ENCODE results near the gene SPN. TPM values are rescaled to one million over a fixed set of nuclear protein-coding genes. Genes with fewer than 3 reads are reported as not detected.

Gene SPN
- total RNA-seq, 2 experiments from 2014 or later: 110 to 119 TPM

DNA sequence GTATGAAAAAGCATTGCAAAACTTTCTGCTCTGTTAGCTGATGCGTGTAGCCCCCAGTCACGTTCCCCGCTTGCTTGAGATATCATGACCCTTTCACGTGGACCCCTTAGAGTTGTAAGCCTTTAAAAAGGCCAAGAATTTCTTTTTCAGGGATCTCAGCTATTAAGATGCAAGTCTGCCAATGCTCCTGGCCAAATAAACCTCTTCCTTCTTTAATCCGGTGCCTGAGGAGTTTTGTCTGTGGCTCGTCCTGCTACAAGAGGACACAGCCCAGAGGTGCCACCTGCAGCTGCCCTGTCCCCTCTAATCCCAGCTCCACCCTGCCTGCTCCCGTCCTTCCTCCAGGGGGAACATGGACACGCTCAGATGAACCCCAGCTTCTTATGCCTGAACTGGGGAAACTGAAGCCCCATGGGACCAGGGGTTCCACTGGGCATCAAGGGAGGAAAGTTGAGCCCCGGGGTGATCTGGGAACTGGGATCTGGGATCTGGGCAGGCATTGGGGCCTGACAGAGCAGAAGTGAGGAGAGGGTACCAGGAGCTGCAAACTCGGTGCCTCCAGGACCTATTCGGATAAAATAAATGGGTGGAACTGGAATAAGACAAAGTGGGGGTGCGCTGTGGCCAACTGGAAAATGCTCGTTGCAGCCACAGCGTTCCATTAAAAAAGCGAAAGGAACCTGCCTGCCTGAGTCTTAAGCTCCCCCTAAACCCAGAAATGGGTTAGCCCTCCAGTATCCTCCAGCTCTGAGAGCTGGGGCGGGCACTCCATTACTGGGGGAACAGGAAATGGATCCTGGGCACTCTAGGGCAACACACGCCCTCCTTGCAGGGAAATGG lies 35.7 kb downstream of the SPN start:
- Mint-ChIP-seq H3K4me1 (ENCODE audit: low read depth) (peaks cover 29% of the 10 kb centered on the region), H3K27me3 (no peaks in the 10 kb centered on the region), H3K4me3 (no peak overlapping the region), H3K27ac (no peak overlapping the region), H3K9me3 (no peaks in the 10 kb centered on the region), H3K36me3 (ENCODE audit: low read depth) (no peaks in the 10 kb centered on the region)
- ATAC-seq: no peak
- CTCF ChIA-PET: interaction anchor here (0.8 to 5.5 kb wide), 20 partner anchors 7 to 357 kb away, joined by 3 to 51 read pairs (median 10); partner anchors contain the start of genes KIF22 and TLCD3B
- intact Hi-C loops (cut with micrococcal nuclease): no loop called here
- TF ChIP-seq, protein P1, sequence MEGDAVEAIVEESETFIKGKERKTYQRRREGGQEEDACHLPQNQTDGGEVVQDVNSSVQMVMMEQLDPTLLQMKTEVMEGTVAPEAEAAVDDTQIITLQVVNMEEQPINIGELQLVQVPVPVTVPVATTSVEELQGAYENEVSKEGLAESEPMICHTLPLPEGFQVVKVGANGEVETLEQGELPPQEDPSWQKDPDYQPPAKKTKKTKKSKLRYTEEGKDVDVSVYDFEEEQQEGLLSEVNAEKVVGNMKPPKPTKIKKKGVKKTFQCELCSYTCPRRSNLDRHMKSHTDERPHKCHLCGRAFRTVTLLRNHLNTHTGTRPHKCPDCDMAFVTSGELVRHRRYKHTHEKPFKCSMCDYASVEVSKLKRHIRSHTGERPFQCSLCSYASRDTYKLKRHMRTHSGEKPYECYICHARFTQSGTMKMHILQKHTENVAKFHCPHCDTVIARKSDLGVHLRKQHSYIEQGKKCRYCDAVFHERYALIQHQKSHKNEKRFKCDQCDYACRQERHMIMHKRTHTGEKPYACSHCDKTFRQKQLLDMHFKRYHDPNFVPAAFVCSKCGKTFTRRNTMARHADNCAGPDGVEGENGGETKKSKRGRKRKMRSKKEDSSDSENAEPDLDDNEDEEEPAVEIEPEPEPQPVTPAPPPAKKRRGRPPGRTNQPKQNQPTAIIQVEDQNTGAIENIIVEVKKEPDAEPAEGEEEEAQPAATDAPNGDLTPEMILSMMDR (IDR thresholded peaks at IDR 0.05): no peak
- no peak for DNase-seq
- POLR2A ChIA-PET: interaction anchor here (0.9 to 2.8 kb wide), 7 partner anchors 9 to 116 kb away, joined by 3 to 16 read pairs (median 3); partner anchors contain the start of gene MAZ

DNA sequence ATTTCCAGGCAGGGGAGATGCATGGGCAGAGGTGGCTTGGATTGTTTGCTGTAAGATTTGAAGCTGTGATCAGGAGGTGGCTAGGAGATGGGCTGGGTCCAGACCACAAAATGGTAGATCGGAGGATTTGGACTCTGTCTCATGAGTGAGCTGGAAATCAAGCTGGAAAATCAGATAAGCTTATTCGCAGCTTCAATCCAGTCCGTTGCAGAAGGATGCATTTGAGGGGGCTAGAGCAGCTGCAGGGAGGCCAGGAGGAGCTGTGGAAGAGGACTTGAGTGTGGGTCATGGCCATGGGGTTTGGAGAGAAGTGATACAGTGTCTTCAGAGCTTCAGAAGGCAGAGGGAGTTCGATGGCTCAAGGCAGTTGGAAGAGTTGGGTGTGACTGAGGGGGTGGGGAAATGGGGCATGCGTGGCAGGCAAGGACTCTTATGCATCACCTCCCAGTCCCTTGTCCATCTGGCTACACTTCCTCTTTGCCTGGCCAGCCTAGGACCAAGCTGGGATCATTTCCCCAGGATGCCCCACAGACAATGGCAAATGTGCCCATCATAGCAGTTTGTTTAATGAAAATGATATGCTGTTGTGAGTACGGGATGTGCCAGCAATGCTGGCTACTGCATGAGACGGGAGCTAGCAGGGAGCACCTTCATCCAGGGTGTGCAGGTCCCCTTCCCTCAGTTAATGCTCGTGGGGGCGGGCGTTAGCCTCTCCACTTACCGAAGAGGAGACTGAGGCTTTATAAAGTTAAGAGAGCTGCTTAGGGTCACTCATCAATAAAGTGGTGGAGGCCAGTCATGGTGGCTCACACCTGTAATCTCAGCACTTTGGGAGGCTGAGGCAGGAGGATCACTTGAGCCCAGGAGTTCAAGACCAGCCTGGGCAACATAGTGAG lies 36.5 kb downstream of the SPN start:
- CTCF ChIA-PET: interaction anchor here (0.7 to 5.5 kb wide), 44 partner anchors 8 to 356 kb away, joined by 3 to 51 read pairs (median 6); partner anchors contain the start of genes KIF22, PAGR1 and TLCD3B
- no peak overlapping the region for H3K27ac Mint-ChIP-seq
- intact Hi-C loops (cut with micrococcal nuclease): loop anchor here (10.0 kb wide), 3 partner anchors 85 to 325 kb away; partner anchors contain the start of genes C16orf92, PAGR1 and PRRT2
- ATAC-seq (no peak), DNase-seq (no peak)
- no peaks in the 10 kb centered on the region for H3K27me3 Mint-ChIP-seq
- H3K36me3 Mint-ChIP-seq (ENCODE audit: low read depth): no peaks in the 10 kb centered on the region
- H3K4me3 Mint-ChIP-seq: no peak overlapping the region
- H3K9me3 Mint-ChIP-seq: no peaks in the 10 kb centered on the region
- TF ChIP-seq, protein P1 (IDR thresholded peaks at IDR 0.05): no peak
- H3K4me1 Mint-ChIP-seq (ENCODE audit: low read depth): peaks cover 29% of the 10 kb centered on the region
- POLR2A ChIA-PET: interaction anchor here (0.5 to 3.9 kb wide), 16 partner anchors 12 to 149 kb away, joined by 3 to 23 read pairs (median 4); partner anchors contain the start of genes KIF22, MAZ and MVP

DNA sequence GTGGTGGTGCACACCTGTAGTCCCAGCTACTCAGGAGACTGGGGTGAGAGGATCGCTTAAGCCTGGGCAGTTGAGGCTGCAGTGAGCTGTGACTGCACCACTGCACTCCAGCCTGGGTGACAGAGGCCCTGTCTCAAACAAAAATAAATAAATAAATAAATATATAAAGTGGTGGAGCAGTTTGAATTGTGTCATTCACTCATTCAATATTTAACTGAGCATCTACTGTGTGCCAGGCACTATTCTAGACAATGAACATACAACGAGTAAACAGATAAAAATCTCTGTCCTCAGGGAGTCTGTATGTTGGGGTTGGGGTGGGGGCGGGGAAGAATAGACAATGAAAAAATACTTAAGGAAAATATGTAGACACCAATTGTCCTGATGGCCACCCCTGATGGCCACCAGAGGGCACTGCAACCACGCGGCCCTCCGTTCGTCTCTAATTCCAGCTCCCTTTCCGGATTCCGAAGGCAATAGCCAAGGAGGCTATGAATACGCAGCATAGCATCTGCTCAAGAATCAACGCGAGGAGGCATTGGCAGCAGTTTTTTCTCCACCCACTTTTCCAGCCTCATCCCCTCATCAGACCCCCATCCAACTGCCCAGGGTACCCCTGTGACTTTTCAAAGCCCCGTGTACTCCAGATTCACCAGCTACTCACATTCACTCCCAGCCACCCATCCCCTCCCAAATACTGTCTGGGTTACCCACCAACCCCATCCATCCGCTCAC lies 37.4 kb downstream of the SPN start:
- ChIA-PET CTCF (interaction anchor here (0.6 to 5.5 kb wide), 52 partner anchors 9 to 355 kb away, joined by 3 to 51 read pairs (median 6); partner anchors contain the start of genes KIF22, MVP, PAGR1 and TAOK2), POLR2A (interaction anchor here (0.5 to 3.9 kb wide), 15 partner anchors 9 to 148 kb away, joined by 3 to 23 read pairs (median 4); partner anchors contain the start of genes KIF22, MAZ and MVP)
- DNase-seq (peak; percentile 85), ATAC-seq (peak; percentile 31)
- Mint-ChIP-seq H3K9me3 (no peaks in the 10 kb centered on the region), H3K36me3 (ENCODE audit: low read depth) (no peaks in the 10 kb centered on the region), H3K4me1 (ENCODE audit: low read depth) (peaks cover 29% of the 10 kb centered on the region), H3K27me3 (no peaks in the 10 kb centered on the region), H3K27ac (peak overlapping the region; percentile 23), H3K4me3 (no peak overlapping the region)
- intact Hi-C loops (cut with micrococcal nuclease): loop anchor here (10.0 kb wide), 3 partner anchors 84 to 324 kb away; partner anchors contain the start of genes C16orf92, PAGR1 and PRRT2
- TF ChIP-seq, protein P1 (IDR thresholded peaks at IDR 0.05): peak; percentile 93

DNA sequence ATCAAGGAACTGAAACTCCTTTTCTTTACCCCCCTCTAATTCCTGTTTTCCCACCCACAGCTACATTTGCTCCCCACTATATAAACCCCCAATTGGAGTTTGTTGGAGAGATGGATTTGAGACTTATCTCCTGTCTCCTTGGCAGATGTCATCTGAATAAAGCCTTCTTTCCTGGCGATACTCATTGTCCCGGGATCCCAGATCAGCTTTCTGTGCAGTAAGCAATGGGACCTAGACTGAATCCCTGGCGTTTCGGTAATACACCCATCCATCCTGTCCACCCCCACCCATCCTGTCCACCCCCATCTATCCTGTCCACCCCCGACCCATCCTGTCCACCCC lies 38.1 kb downstream of the SPN start:
- Mint-ChIP-seq H3K4me3 (no peak overlapping the region), H3K27me3 (no peaks in the 10 kb centered on the region), H3K9me3 (no peaks in the 10 kb centered on the region), H3K4me1 (ENCODE audit: low read depth) (peaks cover 29% of the 10 kb centered on the region), H3K36me3 (ENCODE audit: low read depth) (no peaks in the 10 kb centered on the region), H3K27ac (no peak overlapping the region)
- DNase-seq (no peak), ATAC-seq (no peak)
- intact Hi-C loops (cut with micrococcal nuclease): loop anchor here (10.0 kb wide), 3 partner anchors 84 to 324 kb away; partner anchors contain the start of genes C16orf92, PAGR1 and PRRT2
- ChIA-PET POLR2A (interaction anchor here (0.6 to 3.9 kb wide), 6 partner anchors 10 to 119 kb away, joined by 3 to 23 read pairs (median 10); partner anchors contain the start of genes KIF22, MAZ and MVP), CTCF (interaction anchor here (0.7 to 5.5 kb wide), 44 partner anchors 9 to 355 kb away, joined by 3 to 51 read pairs (median 6); partner anchors contain the start of genes KIF22, MVP, PAGR1 and TAOK2)
- TF ChIP-seq, protein P1 (IDR thresholded peaks at IDR 0.05): no peak

Data from activated CD8-positive, alpha-beta T cell treated with anti-CD3 and anti-CD28 coated beads for 36 hours (primary cell).